Measurements from ENCODE around the gene DACH1.

DNA sequence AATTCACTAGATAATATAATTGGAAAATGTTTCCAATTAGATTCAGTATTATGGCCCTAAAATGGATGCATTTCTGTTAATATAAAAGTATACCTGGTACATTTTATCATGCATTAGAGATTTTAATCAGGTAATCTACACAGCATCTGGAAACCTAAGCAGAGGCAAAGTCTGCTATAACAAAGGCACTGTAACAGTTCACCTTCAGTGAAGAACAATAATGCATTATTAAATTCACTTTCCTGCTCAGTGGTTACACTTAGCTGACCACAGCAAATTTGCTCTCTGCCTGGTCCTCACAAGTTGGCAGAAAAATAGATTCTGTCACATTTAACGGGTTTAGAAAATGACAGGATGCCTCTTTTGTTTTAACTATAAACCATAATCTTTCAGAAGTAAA is 326.9 kb downstream of the DACH1 start:
- TF ChIP-seq, protein P1, sequence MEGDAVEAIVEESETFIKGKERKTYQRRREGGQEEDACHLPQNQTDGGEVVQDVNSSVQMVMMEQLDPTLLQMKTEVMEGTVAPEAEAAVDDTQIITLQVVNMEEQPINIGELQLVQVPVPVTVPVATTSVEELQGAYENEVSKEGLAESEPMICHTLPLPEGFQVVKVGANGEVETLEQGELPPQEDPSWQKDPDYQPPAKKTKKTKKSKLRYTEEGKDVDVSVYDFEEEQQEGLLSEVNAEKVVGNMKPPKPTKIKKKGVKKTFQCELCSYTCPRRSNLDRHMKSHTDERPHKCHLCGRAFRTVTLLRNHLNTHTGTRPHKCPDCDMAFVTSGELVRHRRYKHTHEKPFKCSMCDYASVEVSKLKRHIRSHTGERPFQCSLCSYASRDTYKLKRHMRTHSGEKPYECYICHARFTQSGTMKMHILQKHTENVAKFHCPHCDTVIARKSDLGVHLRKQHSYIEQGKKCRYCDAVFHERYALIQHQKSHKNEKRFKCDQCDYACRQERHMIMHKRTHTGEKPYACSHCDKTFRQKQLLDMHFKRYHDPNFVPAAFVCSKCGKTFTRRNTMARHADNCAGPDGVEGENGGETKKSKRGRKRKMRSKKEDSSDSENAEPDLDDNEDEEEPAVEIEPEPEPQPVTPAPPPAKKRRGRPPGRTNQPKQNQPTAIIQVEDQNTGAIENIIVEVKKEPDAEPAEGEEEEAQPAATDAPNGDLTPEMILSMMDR (IDR thresholded peaks at IDR 0.05; ENCODE audit: insufficient read depth, low read length): no peak
- TF ChIP-seq POLR2AphosphoS5 (IDR thresholded peaks at IDR 0.05; ENCODE audit: low read depth) (no peak), GABPA (IDR thresholded peaks at IDR 0.05; ENCODE audit: low read depth) (no peak)
- TF ChIP-seq, protein P2, sequence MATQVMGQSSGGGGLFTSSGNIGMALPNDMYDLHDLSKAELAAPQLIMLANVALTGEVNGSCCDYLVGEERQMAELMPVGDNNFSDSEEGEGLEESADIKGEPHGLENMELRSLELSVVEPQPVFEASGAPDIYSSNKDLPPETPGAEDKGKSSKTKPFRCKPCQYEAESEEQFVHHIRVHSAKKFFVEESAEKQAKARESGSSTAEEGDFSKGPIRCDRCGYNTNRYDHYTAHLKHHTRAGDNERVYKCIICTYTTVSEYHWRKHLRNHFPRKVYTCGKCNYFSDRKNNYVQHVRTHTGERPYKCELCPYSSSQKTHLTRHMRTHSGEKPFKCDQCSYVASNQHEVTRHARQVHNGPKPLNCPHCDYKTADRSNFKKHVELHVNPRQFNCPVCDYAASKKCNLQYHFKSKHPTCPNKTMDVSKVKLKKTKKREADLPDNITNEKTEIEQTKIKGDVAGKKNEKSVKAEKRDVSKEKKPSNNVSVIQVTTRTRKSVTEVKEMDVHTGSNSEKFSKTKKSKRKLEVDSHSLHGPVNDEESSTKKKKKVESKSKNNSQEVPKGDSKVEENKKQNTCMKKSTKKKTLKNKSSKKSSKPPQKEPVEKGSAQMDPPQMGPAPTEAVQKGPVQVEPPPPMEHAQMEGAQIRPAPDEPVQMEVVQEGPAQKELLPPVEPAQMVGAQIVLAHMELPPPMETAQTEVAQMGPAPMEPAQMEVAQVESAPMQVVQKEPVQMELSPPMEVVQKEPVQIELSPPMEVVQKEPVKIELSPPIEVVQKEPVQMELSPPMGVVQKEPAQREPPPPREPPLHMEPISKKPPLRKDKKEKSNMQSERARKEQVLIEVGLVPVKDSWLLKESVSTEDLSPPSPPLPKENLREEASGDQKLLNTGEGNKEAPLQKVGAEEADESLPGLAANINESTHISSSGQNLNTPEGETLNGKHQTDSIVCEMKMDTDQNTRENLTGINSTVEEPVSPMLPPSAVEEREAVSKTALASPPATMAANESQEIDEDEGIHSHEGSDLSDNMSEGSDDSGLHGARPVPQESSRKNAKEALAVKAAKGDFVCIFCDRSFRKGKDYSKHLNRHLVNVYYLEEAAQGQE (IDR thresholded peaks at IDR 0.05; ENCODE audit: insufficient replicate concordance, low read depth): no peak
